Nucleus accumbens (tissue), 56 donors: ENCODE data around the gene OR5K4.
"Not testable (repeated sequence)": the region's sequence is repeated elsewhere in the genome, so short reads cannot be mapped to it uniquely, and the experiment has no call there.

ENCODE experiments used
- DNase-seq, 56 donors: peaks; one replicate each; lab custom pipeline; 2025; lab: John Stamatoyannopoulos, UW

OR5K4 gene

DNA sequence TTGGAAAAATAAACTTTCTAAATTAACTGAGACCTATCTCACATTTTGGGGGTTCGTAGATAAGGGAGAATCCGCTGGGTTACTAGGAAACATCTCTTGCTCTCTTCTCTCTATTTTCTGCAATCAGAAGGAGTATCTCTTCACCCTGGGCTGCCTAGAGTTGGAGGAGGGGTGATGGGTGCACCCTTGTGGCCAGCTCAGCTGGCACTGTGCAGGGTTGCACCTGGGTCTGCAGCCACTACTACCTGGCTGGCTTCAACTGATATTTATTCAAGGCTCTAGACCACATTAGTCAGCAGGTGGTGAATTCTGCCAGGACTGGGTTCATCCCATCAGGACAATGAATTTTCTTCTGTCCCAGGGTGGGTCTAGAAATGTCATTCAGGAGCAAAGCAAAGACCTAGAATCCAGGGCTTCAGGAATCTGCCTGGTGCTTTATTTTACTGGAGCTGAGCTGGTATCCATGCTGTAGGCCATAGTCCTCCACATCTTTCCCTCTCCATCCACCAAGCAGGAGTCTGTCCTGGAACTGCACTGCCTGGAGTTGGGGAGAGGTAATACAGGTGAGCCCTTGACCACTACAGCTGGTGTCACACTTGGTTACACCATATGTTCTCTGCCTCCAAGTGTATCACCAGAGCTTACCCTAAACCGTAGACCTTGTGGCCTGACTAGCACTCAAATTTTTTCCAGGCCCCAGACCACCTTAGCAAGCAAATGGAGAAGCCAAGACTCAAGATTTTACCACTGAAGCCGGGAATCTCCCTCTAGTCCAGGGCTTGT lies 14.0 kb downstream of the OR5K4 start:
- no peak for DNase-seq

DNA sequence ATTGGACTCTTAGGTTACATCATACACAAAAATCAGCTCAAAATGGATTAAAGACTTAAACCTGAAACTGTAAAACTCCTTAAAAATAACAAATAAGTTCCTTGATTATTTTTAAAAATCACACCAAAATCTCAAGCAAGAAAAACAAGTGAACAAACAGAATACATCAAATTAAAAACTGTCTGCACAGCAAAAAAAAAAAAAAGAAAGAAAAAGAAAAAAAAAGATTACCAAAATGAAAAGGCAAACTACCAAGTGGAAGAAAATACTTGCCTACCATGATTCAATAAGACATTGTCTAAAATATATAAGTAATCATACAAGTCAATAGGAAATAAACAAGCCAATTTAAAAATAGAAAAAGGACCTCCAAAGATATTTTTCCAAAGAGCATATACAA lies 17.5 kb downstream of the OR5K4 start:
- DNase-seq, result no peak

DNA sequence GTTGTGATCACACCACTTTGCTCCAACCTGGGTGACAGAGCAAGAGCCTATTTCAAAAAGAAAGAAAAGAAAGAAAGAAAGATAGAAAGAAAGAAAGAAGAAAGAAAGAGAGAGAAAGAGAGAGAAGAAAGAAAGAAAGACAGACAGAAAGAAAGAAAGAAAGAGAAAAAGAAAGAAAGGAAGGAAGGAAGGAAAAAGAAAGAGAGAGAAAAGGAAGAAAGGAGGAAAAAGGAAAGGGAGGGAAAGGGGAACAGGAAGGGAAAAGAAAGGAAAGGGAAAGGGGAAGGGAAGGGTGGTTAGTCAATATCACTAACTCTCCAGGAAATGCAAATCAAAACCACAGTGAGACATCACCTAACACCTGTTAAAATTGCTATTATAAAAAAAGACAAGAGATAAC lies 18.2 kb downstream of the OR5K4 start:
- no peak for DNase-seq

DNA sequence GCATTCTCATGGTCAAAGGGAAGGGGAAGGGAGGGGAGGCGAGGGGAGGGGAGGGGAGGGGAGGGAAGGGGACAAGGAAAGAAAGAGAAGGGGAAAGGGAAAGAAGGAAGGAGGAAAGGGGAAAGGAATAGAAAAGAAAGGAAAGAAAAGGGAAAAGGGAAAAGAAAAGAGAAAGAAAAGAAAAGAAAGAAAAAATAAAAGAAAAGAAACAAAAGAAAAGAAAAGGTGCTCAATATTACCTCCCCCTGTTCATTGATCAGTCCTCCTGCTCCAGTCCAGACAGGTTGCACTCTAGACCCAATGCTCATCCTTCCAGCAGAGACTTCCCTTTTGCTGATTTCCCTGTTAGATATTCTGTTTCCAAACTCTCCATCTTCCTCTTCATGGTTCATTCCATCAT lies 18.8 kb downstream of the OR5K4 start:
- DNase-seq, result no peak

DNA sequence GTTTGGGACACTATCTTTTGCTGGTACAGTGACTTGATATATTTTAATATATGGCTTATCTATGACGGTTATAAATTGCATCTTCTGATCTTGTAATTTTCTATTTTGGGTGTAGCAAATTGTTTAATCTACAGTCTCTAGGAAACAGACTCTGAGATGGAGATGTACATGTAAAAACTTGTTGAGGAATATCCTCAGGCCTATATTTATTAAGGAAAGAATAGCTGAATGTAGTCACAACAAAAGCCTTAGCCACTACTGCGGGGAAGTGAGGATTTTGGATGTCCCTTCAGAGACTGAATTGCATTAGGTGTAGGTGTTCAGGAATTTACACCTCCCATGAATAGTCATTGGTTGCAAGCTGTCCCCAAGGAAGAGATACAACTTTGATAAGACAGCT lies 23.0 kb downstream of the OR5K4 start:
- no peak for DNase-seq

DNA sequence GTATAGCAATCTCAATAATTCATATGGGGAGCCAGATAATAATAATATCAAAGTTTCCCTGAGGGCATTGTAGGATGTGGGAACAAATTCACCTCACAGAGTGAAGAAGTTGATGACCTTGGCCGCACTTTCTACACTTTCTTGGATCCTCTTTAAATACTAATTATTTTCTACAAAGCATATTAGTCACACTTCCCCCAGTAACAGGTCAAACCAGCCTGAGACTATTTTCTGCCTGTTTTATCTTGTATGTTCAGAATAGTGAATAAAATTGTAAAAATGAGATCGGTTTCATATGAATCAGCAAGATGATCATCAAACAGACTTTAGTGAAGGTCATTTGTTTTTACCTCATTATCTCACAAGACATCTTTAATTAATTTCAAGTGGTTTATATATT lies 34.5 kb downstream of the OR5K4 start:
- no peak for DNase-seq

DNA sequence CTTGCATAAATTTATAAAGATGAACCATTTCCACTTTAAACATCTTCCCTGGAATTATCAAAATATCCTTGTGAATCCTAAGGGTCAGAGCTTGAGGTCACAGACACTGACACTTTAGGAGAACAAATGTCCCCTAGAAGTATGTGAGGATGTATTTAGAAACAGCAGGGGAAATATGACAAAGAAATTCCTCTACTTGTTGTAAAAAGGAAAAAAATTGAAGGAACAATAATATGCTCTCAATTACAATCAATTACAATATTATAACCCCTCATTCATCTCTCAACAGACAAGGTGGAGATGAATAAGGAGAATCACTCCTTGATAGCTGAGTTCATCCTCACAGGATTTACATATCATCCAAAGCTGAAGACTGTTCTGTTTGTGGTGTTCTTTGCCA lies 36.7 kb downstream of the OR5K4 start, which contains the start of gene OR5K3:
OR5K3 (plus strand) TSS at position 301 of the 400 bp plus-strand sequence; CDS start at position 301, 0 bp downstream.
- no peak for DNase-seq

DNA sequence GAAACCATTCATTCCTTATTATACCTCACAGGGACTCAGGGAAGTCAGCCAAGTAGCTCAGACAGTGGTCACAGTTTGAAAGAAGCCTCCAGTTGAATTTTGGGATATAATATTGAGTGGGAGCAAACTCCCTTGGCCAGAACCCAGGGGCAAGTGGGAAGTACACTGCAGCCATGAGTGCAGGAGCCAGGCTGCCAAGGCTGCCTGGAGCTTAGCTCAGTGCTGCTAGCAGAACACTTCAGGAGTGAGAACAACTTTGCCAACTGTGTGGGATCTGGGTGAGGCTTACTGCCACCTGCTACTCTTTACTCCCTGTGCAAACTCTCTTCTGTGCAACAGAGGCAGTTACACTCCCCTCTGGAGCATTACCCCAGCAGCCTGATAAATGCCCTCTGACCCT lies 41.4 kb downstream of the OR5K4 start:
- DNase-seq, result no peak

DNA sequence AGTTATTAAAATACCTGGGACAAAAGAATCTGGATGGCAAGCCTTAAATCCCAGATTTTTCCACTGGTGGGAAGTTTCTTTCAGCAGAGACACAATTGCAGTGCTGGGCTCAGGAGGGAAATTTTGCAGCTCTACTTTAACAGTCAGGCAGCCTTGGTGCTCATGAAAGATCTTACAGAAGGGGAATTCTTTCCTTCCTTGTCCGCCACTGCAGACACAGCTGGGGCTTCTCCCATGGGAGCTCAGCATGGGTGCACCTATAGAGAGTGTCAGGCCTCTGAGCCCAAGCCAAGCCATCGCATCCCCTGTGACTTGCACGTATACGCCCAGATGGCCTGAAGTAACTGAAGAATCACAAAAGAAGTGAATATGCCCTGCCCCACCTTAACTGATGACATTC lies 42.8 kb downstream of the OR5K4 start:
- DNase-seq, result not testable (repeated sequence)

DNA sequence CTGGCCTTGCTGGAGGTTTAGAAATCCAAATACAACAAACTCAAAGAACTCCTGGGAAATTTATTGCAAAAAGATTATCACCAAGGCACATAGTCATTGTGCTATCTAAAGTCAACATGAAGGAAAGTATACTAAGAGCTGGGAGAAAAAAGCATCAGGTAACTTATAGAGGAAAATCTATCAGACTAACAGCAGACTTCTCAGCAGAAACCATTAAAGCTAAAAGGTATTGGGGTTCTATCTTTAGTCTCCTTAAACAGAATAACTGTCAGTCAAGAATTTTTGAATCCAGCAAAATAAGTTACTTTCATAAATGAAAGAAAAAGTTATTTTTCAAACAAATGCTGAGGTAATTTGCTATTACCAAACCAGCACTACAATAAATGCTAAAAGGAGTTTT lies 44.9 kb downstream of the OR5K4 start:
- DNase-seq, result no peak

DNA sequence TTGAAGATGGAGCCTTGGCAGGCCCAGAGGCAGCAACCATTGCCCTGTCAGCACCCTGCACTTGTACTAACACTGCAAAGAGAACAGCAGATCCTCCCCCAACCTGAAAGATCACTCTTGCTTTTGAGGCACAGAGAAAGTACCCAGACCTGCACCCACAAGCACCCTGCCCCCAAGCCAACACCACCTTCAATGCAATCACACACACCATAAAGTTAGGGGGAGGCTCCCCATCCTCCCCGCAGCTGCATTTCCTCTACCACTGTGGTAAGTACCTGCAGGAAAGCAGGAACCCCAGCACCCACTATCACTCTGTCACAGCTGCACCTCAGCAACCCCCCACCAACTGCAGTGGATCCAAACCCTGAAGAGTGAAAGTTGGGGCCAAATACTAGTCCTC lies 48.9 kb downstream of the OR5K4 start:
- DNase-seq, result no peak

DNA sequence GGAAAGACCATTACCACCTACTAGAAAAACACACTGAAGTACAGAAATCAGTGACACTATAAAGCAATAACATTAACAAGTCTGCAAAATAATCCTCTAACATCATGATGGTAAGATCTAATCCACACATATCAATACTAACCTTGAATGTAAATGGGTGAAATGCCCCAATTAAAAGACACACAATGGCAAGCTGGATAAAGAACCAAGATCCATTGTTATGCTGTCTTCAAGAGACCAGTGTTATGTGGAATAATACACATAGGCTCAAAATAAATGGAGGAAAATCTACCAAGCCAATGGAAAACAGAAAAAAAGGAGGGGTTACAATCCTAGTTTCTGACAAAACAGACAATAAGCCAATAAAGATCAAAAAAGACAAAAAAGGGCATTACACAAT lies 50.4 kb downstream of the OR5K4 start:
- no peak for DNase-seq
